Measurements from ENCODE around the gene TTC27. TPM values are rescaled to one million over a fixed set of nuclear protein-coding genes. Genes with fewer than 3 reads are reported as not detected.
"Not testable (repeated sequence)": the region's sequence is repeated elsewhere in the genome, so short reads cannot be mapped to it uniquely, and the experiment has no call there.

Gene TTC27
- total RNA-seq, 1 donor from 2014 or later = 10.4 TPM

GRCh38 chr2:32719933-32720716, 92.3 kb downstream of the TTC27 start:
- no peak for DNase-seq (ENCODE audit: low spot score)

- DNase-seq (ENCODE audit: low spot score) = no peak
These were observed 92.9 kb downstream of the TTC27 start for GRCh38 chr2:32720771-32721170.

- DNase-seq (ENCODE audit: low spot score) = no peak
These were observed 93.5 kb downstream of the TTC27 start for GRCh38 chr2:32721376-32721775.

- DNase-seq (ENCODE audit: low spot score) = no peak
These were observed 95.7 kb downstream of the TTC27 start for GRCh38 chr2:32723467-32724079.

- DNase-seq (ENCODE audit: low spot score) = not testable (repeated sequence)
These were observed 98.8 kb downstream of the TTC27 start for GRCh38 chr2:32726678-32727077.

- DNase-seq (ENCODE audit: low spot score) = no peak
These were observed 99.3 kb downstream of the TTC27 start for GRCh38 chr2:32727157-32727556.

- DNase-seq (ENCODE audit: low spot score) = not testable (repeated sequence)
These were observed 103.1 kb downstream of the TTC27 start for GRCh38 chr2:32730958-32731357.

- no peak for DNase-seq (ENCODE audit: low spot score)
These were observed 104.3 kb downstream of the TTC27 start for GRCh38 chr2:32732120-32732519.

GRCh38 chr2:32732912-32733472, 105.1 kb downstream of the TTC27 start:
- no peak for DNase-seq (ENCODE audit: low spot score)

- no peak for DNase-seq (ENCODE audit: low spot score)
These were observed 107.5 kb downstream of the TTC27 start for GRCh38 chr2:32735348-32735747.

GRCh38 chr2:32738939-32739338, 111.1 kb downstream of the TTC27 start:
- no peak for DNase-seq (ENCODE audit: low spot score)

GRCh38 chr2:32739664-32740063, 111.8 kb downstream of the TTC27 start:
- no peak for DNase-seq (ENCODE audit: low spot score)

- no peak for DNase-seq (ENCODE audit: low spot score)
These were observed 113.7 kb downstream of the TTC27 start for GRCh38 chr2:32741575-32741974.

GRCh38 chr2:32742376-32742775, 114.5 kb downstream of the TTC27 start:
- DNase-seq (ENCODE audit: low spot score) = no peak

GRCh38 chr2:32743480-32744236, 115.8 kb downstream of the TTC27 start:
- DNase-seq (ENCODE audit: low spot score) = no peak

- DNase-seq (ENCODE audit: low spot score) = no peak
These were observed 117.3 kb downstream of the TTC27 start for GRCh38 chr2:32745191-32745590.

- DNase-seq (ENCODE audit: low spot score) = no peak
These were observed 117.8 kb downstream of the TTC27 start for GRCh38 chr2:32745675-32746074.

GRCh38 chr2:32746669-32747068, 118.8 kb downstream of the TTC27 start:
- no peak for DNase-seq (ENCODE audit: low spot score)

GRCh38 chr2:32748158-32748557, 120.3 kb downstream of the TTC27 start:
- no peak for DNase-seq (ENCODE audit: low spot score)

- DNase-seq (ENCODE audit: low spot score) = no peak
These were observed 123.0 kb downstream of the TTC27 start for GRCh38 chr2:32750880-32751279.

GRCh38 chr2:32752205-32752604, 124.4 kb downstream of the TTC27 start:
- DNase-seq (ENCODE audit: low spot score) = no peak

- no peak for DNase-seq (ENCODE audit: low spot score)
These were observed 125.1 kb downstream of the TTC27 start for GRCh38 chr2:32752952-32753351.

All from mucosa of gallbladder (tissue), 1 donor.